ENCODE data around the gene GPR160.
"Not testable (repeated sequence)": the region's sequence is repeated elsewhere in the genome, so short reads cannot be mapped to it uniquely, and the experiment has no call there.

Gene GPR160, protein sequence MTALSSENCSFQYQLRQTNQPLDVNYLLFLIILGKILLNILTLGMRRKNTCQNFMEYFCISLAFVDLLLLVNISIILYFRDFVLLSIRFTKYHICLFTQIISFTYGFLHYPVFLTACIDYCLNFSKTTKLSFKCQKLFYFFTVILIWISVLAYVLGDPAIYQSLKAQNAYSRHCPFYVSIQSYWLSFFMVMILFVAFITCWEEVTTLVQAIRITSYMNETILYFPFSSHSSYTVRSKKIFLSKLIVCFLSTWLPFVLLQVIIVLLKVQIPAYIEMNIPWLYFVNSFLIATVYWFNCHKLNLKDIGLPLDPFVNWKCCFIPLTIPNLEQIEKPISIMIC

DNA sequence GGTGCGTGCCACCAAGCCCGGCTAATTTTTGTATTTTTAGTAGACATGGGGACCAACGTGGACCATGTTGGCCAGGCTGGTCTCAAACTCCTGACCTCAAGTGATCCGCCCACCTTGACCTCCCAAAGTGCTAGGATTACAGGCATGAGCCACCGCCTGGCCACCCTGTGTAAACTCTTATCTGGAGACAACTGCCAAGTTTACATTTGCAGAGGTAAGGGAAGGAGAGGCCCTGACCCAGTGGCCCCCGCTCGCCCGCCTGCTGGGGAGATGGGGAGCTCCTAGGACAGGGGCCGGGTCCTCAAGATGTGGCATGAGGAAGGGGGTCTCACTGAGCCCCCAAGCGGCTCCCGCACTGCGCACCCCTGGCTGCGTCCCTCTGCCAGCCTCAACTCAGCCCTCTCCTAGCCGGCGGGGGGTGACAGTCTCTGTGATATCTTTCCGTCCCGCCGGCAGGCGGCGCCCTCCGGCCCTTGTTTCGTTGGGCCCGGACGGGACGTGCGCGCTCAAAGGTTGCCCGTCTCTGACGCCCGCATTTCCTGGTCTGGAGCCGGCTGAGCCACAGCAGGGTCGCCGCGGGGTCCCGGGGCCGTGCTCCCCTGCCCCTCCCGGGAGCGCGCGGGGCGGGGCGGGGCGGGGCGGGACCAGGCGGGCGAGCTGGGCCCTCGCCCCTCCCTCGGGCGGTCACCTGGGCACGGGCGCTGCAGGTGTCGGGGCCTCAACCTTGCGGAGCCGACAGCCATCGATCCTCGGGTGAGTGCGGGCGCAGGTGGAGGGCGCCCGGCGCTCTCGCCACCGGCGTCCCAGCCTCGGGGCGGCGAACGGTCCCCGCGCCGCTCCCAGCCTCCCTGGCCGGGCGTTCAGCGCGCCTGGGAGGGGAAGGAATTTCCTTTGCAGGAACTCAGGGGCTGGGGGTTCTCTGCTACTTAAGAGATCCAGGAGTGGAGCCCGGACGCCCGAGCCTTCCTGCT is at the start of gene GPR160:
TSS of gene GPR160 (plus strand) at position 533 of the 971 bp plus-strand sequence. CDS start 45,978 bp downstream, outside the sequence.
- DNase-seq (ENCODE audit: low read depth), result peak; percentile 64

DNA sequence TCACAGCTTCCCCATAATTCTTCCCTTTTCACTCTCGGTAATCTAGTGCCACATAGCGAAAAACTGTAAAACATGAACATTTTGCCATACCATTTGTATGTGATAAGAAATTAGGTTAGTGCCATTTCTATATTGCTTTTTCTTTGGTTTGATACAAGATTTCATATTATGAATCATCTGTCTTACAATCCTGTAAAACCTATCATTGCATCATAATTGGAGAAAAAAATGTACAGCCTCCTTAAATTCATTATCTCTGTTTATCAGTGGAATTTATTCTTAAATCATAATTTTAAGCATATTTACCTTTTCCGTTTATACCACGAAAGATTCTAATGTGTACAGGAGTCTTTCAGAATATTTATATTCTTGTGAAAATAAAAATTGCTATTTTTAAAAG is 47.4 kb upstream of the GPR160 start:
- no peak for DNase-seq (ENCODE audit: low read depth)

DNA sequence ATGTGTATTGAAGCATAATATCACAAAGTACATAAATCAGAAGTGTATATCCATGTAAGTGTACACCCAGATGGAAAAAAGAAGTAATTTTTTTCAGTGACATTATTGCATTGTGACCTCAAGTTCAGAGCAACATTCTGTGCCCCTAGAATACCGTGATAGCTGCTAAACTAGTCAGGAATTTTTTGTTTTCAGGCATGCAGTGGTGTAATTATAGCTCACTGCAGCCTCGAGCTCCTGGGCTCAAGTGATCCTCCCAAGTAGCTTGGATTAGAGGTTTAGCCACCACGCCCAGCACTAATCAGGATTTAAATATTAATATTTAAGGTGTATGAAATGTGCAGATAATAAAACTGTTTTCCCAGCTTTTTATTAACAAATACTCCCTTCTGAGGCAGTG is 45.6 kb upstream of the GPR160 start:
- DNase-seq (ENCODE audit: low read depth), result no peak

DNA sequence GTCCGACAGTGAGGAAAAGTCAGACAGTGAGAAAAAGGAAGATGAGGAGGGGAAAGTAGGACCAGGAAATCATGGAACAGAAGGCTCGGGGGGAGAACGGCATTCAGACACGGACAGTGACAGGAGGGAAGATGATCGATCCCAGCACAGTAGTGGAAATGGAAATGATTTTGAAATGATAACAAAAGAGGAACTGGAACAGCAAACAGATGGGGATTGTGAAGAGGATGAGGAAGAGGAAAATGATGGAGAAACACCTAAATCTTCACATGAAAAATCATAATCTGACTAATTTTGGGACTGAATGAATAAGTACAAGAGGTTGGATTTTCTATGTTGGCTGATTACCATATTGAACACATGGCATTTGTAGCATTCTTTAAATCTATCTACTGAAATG is 45.0 kb upstream of the GPR160 start:
- no peak for DNase-seq (ENCODE audit: low read depth)

DNA sequence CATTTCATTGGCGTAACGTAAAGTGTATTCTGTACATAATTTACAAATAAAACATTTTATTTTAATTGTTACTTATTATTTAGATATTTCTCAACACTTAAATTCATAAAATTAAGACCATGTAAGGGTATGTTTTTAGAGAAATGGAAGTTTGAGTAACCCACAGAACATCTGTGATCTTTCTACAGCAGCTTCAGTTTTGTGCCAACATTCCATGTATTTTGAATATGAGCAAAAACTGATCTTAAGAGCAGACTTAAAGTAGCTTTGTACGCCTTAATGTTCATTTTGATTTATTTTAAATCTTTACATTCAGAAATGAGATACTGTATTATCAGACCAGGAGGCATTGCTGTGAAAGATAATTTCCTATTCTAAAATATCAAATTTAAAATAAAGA is 44.0 kb upstream of the GPR160 start:
- DNase-seq (ENCODE audit: low read depth), result no peak

DNA sequence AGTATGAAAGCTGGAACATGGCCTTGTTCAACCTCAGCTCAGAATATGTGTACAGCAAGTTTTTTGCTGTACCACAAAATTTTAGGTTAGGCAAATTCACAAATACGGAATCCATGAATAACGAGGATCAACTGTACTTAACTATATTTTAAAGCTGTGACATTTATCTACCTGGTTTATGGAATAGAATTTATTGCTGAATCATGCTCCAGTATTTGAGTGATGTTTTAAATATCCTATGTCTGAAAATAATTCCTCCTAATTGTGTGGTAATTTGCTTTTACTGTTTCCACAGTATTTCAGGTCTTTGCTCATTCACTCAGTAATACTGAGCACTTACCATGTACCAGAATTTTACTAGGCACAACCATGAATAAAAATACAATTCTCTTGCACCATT is 41.7 kb upstream of the GPR160 start:
- DNase-seq (ENCODE audit: low read depth), result no peak

DNA sequence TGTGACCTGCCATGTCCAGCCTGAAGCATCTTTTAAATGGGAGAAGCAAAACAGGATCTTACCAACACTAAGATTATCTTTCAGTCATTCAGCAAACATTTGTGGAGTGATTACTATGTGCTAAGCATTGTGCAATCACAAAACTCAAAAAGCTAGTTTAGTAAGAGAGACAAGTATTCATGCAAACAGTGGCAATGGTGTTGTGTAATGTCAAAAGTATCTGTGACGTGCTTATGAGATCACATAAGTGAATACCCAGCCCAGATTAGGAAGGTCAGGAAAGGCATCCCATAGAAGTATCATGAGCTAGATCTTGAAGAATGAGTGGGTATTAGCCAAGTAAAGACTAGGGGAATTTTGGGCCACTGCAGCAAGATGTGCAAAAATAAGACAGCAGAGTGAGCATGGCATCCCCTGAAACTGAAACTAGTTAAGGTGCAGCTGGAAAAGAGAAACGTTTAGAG is 39.1 kb upstream of the GPR160 start:
- DNase-seq (ENCODE audit: low read depth), result no peak

DNA sequence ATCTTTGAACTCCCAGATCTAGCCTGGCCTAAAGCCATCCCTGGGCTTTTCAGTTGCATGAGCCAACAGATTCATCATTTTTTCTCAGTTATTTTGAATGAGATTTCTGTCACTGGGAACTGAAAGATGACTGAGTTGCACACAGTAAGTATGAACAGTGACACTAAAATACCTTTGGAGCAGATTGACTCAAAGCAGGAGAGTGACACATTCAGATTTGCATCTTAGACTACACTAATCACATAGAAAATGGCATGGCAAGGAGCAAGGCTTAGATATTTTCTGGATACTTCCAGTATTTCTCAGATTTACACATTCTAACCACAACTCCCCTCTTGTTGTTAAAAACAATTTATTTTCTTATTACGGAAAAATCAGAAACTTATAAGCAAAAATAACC is 38.4 kb upstream of the GPR160 start:
- no peak for DNase-seq (ENCODE audit: low read depth)

DNA sequence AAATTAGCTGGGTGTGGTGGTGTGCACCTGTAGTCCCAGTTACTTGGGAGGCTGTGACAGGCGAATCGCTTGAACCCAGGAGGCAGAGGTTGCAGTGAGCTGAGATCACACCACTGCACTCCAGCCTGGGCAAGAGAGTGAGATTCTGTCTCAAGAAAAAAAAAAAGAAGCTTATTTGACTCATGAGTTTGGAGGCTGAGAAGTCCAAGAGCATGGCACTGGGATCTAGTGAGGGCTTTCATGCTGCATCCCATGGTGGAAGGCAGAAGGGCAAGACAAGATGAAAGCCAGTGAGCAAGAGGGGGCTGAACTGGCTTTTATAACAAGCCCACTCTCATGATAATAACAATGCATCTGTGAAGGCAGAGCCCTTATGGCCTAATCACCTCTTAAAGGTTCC is 37.7 kb upstream of the GPR160 start:
- DNase-seq (ENCODE audit: low read depth), result no peak

DNA sequence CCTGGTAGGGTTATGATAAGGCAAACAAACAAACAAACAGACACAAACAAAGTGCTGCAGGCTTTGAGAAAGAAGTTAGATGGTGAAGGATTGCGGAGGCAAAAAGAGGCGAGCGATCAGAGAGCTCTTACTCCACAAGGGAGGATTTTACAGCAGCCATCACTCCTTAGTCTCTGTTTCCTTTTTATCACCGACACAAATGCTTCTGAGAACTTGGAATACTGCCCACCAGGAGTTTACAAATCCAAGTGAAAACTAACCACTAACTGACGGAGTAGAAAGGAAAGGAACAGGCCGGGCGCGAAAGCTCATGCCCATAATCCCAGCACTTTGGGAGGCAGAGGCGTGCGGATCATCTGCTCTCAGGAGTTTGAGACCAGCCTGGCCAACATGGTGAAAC is 35.6 kb upstream of the GPR160 start:
- DNase-seq (ENCODE audit: low read depth), result no peak

DNA sequence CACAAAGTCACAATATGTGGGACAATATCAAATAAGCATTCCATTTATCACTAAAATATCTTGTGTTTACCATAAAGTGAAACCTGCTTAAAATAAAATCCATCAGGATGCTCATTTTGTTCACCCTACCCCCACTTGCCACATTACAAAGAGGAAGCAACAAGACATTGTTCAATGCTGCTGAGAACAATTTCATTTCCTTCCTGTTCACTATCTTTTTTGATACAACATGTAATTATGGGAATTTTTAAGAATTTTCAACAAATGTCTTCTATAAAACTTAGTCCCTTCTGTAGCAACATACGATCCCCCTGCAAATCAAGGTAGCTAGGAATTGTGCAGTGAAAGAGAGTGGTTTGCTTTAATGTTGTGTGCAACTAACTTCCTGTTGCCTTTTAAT is 34.9 kb upstream of the GPR160 start:
- DNase-seq (ENCODE audit: low read depth), result no peak

DNA sequence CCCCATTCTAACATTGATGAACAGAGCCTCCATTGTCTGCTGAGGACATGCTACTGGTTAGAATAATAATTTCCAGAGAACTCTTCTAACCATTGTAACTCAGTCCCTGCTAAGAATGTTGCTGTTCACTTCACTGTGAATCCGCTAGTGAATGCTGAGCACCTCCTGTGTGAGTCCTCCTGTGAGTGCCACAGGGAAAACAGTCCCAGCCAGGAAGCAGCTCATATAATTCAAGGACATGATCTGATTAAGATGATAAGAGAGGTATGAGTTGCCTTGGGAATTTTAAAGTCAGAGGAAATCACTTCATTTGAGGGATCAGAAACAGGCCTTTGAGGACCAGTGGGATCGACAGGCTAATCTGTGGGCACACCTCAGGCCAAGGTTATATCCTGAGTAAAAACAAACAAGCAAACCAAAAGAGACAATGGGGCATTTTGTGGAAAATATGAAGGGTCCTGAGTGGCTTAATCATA is 33.9 kb upstream of the GPR160 start:
- no peak for DNase-seq (ENCODE audit: low read depth)

DNA sequence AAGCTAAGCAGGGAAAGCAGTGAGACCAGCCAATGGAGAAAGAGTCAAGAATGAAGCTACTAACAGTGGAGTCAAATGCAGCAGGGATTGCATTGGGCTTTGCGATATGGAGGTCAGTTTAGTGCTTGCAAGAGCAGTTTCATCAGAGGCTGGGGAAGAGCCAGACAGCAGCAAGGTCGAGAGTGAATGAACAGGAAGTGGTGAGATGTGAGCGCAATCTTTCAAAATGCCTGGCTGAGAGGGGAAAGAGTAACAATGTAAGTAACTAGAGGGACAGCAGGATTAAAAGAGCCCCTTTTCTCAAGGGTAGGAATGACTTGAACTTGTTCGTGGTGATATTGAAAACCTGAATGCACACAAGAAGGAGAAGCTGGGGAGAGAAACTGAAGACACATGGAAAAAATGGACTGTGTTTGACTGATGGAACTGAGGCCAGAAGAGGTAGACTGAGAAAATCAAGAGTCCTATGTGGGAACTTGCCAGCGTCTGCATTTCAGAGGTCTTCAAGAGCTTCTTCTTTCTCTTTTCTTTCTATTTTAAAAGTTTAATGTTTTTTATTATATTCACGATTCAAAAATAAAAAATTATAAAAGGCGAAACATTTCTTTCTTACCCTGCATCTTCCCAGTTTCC is 30.6 kb upstream of the GPR160 start:
- peak; percentile 3 for DNase-seq (ENCODE audit: low read depth)

DNA sequence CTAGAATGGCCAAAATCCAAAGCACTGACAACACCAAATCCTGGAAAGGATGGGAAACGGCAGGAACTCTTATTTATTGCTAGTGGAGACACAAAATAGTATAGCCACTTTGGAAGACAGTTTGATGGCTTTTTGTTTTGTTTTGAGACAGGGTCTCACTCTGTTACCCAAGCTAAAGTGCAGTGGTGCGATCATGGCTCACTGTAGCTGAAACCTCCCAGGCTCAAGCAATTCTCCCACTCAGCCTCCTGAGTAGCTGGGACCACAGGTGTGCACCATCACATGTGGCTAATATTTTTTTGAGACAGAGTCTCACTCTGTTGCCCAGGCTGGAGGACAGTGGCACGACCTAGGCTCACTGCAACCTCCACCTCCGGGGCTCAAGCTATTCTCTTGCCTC is 27.3 kb upstream of the GPR160 start:
- DNase-seq (ENCODE audit: low read depth), result no peak

DNA sequence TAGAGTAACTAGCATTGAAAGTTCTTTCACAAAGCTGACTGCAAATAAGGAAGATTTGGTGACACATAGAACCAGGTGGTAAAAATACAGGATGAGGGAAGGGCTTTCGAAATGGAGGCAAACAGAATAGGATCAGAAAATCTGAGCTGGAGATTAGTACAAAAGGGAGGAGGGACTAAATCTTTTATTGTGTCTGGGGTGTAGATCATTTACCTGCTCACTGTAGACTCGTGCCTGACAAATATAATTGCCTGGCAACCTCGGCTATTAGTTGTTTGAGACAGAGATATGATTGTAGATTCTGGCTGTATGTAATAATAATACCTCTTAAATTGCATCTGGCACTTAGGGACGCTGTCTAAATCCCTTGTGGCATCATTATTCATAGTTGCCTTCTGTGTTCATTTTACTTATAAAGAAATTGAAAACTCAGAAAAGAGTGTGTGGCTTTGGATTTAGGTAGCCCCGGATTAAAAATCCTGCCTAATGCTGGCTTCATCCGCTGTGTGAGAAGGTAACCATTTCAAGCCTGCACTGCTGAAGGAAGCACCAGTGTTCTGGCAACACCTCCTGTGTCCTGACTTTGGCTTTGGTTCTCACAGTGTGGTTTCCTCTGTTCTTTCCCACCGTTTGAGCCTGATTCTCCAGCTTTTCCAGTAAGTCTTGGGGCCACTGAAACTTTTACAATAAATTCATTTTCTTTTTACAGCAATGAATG is 25.0 kb upstream of the GPR160 start:
- no peak for DNase-seq (ENCODE audit: low read depth)

DNA sequence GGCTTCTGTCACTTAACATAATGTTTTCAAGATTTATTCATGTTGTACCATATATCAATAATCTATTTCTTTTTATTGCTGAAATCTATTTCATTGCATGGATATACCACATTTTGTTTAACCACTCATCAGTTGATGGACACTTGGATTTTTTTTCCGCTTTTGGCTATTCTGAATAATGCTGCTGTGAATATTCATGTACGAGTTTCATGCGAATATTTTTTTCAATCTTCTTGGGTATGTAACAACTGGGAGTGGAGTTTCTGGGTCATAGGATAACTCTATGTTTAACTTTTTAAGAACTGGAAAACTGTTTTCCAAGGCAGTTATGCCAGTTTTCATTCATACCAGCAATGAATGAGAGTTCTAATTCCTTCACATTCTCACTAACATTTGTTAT is 21.7 kb upstream of the GPR160 start:
- DNase-seq (ENCODE audit: low read depth), result no peak

DNA sequence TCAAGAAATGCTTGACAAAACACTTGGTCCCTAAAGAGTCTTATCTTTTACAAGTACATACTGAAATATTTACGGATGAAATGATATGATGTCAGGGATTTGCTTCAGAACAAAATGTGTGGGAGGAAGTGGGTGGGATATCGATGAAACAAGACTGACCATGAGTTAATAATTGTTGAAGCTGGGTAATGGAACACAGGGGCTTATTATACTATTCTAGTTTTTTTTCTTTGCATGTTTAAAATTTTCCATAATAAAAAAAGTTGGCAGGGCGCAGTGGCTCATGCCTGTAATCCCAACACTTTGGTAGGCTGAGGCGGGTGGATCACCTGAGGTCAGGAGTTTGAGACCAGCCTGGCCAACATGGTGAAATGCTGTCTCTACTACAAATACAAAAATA is 18.5 kb upstream of the GPR160 start:
- DNase-seq (ENCODE audit: low read depth), result not testable (repeated sequence)

DNA sequence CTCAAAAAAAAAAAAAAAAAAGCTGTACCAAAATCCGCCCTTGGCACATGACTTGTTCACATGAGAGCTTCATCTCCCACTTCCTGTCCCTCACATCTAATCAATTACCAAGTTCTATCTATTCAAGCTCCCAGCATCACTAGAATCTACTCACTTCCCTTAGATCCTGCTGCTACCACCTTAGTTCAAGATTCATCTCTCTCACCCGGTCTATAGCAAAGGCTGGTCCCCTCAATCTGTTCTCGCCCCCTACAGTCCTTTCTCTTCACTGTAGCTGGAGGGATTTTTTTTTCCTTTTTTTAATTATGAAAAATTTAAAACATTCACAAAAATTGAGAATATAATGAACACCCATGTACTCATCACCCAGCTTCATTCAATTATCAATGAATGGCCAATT is 16.7 kb upstream of the GPR160 start:
- no peak for DNase-seq (ENCODE audit: low read depth)

DNA sequence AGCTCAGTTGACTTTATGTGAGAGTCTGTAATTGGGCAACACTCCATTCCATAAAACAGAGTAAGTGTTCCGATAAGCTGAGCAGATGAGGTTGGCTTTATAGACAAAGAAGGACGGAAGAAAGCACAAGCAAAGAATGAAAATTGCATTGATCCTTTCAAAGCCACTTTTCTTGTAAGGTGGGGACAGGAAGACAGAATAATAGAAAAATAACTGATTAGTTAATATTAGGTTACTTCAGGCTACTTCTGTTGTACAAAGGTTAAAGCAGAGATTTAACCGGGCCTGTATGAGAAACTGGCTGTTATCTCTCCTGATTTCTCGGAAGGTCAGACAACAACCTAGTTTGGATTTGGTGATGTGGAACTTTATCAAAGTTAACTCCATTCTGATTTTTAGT is 15.5 kb upstream of the GPR160 start:
- no peak for DNase-seq (ENCODE audit: low read depth)

DNA sequence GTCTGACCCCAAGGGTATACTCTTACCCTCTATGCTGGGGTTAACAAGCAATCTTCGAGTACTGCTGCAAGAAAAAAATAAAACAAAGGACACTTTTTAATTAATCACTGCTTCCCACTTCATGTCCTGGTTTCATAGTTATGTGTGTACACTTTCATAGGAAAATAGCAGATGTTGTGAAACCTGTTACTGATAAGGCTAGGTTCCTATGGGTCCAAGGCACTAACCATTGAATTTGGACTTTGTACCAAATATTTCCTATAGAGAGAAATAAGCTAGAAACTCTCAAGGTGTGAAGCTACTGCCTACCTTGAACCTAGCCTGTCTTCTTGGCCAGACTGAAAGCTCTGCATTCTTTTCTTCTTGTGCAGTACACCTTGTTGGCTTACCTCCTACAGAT is 14.6 kb upstream of the GPR160 start:
- no peak for DNase-seq (ENCODE audit: low read depth)

DNA sequence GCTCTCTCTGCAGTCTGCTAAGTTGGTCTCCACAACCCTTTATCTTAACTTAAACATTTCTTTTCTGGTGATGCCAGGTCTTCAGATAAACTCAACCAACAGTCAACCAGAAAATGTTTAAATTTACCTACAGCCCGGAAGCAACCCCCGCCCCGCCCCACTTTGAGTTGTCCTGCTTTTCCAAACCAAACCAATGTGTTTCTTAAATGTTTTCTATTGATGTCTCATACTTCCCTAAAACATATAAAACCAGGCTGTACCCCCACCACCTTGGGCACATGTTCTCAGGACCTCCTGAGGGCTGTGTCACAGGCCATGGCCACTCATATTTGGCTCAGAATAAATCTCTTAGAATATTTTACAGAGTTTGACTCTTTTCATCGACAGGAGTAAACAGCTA is 13.2 kb upstream of the GPR160 start:
- no peak for DNase-seq (ENCODE audit: low read depth)
